ENCODE data around the gene NCOA3.

NCOA3 gene

GRCh38 chr20:47687095-47687987 lies 185.7 kb downstream of the NCOA3 start:
- DNase-seq: no peak

- no peak for DNase-seq
Observed at GRCh38 chr20:47688385-47689381, 187.0 kb downstream of the NCOA3 start.

- no peak for DNase-seq
Observed at GRCh38 chr20:47689731-47690130, 188.0 kb downstream of the NCOA3 start.

- no peak for DNase-seq
Observed at GRCh38 chr20:47691625-47692024, 189.9 kb downstream of the NCOA3 start.

- DNase-seq: no peak
Observed at GRCh38 chr20:47694021-47694818, 192.5 kb downstream of the NCOA3 start.

GRCh38 chr20:47696856-47697255 lies 195.2 kb downstream of the NCOA3 start:
- no peak for DNase-seq

GRCh38 chr20:47698142-47698541 lies 196.5 kb downstream of the NCOA3 start:
- DNase-seq: no peak

GRCh38 chr20:47699818-47700217 lies 198.1 kb downstream of the NCOA3 start:
- no peak for DNase-seq

GRCh38 chr20:47700327-47700726 lies 198.6 kb downstream of the NCOA3 start:
- no peak for DNase-seq

GRCh38 chr20:47701612-47702011 lies 199.9 kb downstream of the NCOA3 start:
- DNase-seq: no peak

- DNase-seq: no peak
Observed at GRCh38 chr20:47703748-47704147, 202.1 kb downstream of the NCOA3 start.

- DNase-seq: no peak
Observed at GRCh38 chr20:47704746-47705496, 203.2 kb downstream of the NCOA3 start.

- no peak for DNase-seq
Observed at GRCh38 chr20:47705497-47705856, 203.8 kb downstream of the NCOA3 start.

GRCh38 chr20:47706345-47706744 lies 204.7 kb downstream of the NCOA3 start:
- no peak for DNase-seq
